ENCODE results near the gene INSC. TPM values are rescaled to one million over a fixed set of nuclear protein-coding genes. Genes with fewer than 3 reads are reported as not detected.

Gene INSC
- total and polyA plus RNA-seq, 2 of the 13 experiments (the other 11 are each of a cell fraction or from before 2014, with no cell fraction given) = 0.09 TPM; not detected in 1

DNA sequence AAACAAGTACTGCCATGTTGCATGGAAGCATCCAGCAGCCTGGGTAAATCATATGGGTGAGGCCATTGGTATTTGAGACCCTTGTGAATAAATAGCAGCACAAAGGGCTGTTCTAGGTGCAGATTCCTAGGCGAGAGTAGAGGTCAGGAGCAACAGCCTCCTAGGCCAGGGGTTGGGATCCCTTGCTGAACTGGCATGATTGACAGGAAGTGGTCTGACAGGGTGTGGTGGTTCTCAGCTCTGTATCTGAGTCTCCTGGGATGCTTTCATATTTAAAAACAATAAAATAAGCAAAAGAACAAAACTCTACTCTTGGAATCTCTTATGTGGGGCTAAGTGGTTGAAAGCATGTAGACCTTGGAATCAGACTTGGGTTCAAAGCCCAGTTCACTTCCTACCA is 35.8 kb downstream of the INSC start:
- TF ChIP-seq, protein P1, sequence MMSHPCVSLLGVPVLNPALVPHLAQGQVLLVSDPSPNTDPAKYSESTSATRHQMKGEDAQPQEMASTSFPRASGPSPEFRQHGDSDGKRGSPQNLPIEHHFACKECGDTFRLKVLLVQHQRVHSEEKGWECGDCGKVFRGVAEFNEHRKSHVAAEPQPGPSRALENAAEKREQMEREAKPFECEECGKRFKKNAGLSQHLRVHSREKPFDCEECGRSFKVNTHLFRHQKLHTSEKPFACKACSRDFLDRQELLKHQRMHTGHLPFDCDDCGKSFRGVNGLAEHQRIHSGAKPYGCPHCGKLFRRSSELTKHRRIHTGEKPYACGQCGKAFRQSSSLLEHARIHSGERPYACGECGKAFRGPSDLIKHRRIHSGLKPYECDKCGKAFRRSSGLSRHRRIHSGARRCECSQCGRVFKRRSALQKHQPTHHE (CRISPR knock-in tag; IDR thresholded peaks at IDR 0.05; ENCODE audit: borderline replicate concordance) = no peak
- TF ChIP-seq DPF2 (CRISPR knock-in tag; IDR thresholded peaks at IDR 0.05; ENCODE audit: borderline replicate concordance, low read depth) = no peak
- TF ChIP-seq, protein P2, sequence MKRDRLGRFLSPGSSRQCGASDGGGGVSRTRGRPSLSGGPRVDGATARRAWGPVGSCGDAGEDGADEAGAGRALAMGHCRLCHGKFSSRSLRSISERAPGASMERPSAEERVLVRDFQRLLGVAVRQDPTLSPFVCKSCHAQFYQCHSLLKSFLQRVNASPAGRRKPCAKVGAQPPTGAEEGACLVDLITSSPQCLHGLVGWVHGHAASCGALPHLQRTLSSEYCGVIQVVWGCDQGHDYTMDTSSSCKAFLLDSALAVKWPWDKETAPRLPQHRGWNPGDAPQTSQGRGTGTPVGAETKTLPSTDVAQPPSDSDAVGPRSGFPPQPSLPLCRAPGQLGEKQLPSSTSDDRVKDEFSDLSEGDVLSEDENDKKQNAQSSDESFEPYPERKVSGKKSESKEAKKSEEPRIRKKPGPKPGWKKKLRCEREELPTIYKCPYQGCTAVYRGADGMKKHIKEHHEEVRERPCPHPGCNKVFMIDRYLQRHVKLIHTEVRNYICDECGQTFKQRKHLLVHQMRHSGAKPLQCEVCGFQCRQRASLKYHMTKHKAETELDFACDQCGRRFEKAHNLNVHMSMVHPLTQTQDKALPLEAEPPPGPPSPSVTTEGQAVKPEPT (CRISPR knock-in tag; IDR thresholded peaks at IDR 0.05; ENCODE audit: low read depth) = no peak
- H2AFZ ChIP-seq (ENCODE audit: low read length) = no peak overlapping the region
- H3K36me3 ChIP-seq (replicated peaks in 1 of 2; ENCODE audit: control insufficient read depth in 1 of 2, insufficient read depth in 2 of 2, low read length in 2 of 2) = no peaks in the 10 kb centered on the region
- H3K9ac ChIP-seq (ENCODE audit: insufficient read depth, low read depth, low read length) = no peak overlapping the region
- POLR2A ChIA-PET = no interaction called here
- BruUV-seq (replicated peaks) = no TSS peak
- WGBS (ENCODE audit: low lambda C conversion rate) = 0% methylated on average over 1 of the region's 1 CpG
- no peaks in the 10 kb centered on the region for H4K20me1 ChIP-seq (ENCODE audit: insufficient read depth, low read length)
- intact Hi-C loops (cut with micrococcal nuclease; ENCODE audit: unreplicated experiment) (no loop called here), in situ Hi-C loops (cut with HindIII; ENCODE audit: extremely low pct_ligation_motif_present, low pct_unique_long_range_greater_than_20kb) (no loop called here)
- no peak for ATAC-seq
- no peaks in the 10 kb centered on the region for H3K27me3 ChIP-seq (ENCODE audit: control insufficient read depth in 1 of 2, insufficient read depth in 2 of 2, low read length in 2 of 2)
- H3K9me3 ChIP-seq (ENCODE audit: low read length) = no peaks in the 10 kb centered on the region
- 0 out of 2 replicates have a peak, but pooled peaks cover under 1% of the 10 kb centered on the region for H3K4me1 ChIP-seq (ENCODE audit: insufficient read depth, low read length)
- H3K27ac ChIP-seq (ENCODE audit: extremely low read length, insufficient read depth, low read length) = no peak overlapping the region
- no peaks in the 10 kb centered on the region for H3K79me2 ChIP-seq (ENCODE audit: insufficient read depth, low read length)
- no peak for FAIRE-seq
- no peak overlapping the region for H3K4me2 ChIP-seq (ENCODE audit: low read depth, low read length)
- H3K4me3 ChIP-seq (replicated peaks in 1 of 3; ENCODE audit: insufficient read depth in 1 of 3, low read depth in 2 of 3, low read length in 3 of 3) = no peak overlapping the region
- DNase-seq (ENCODE audit: low spot score) = no peak
- CTCF ChIA-PET (ENCODE audit: low intra/inter-chr PET ratio, low total read pairs) = no interaction called here

- no peak for TF ChIP-seq REL (CRISPR knock-in tag; conservative IDR thresholded peaks at IDR 0.05)
- TF ChIP-seq ZNF619 (CRISPR knock-in tag; IDR thresholded peaks at IDR 0.05) = no peak
- TF ChIP-seq ZNF740 (CRISPR knock-in tag; IDR thresholded peaks at IDR 0.05) = no peak
- CTCF ChIA-PET (ENCODE audit: low intra/inter-chr PET ratio, low total read pairs) = no interaction called here
- in situ Hi-C loops (cut with HindIII; ENCODE audit: extremely low pct_ligation_motif_present, low pct_unique_long_range_greater_than_20kb) = no loop called here
These were observed 38.5 kb downstream of the INSC start for GRCh38 chr11:15153231-15153630.

More at GRCh38 chr11:15153231-15153630, 38.5 kb downstream of the INSC start:
- H3K4me1 ChIP-seq (ENCODE audit: insufficient read depth, low read length) = no peaks in the 10 kb centered on the region
- H3K79me2 ChIP-seq (ENCODE audit: insufficient read depth, low read length) = no peaks in the 10 kb centered on the region
- no peaks in the 10 kb centered on the region for H4K20me1 ChIP-seq (ENCODE audit: insufficient read depth, low read length)
- FAIRE-seq (no peak), DNase-seq (ENCODE audit: low spot score) (no peak), ATAC-seq (no peak)
- no peaks in the 10 kb centered on the region for H3K36me3 ChIP-seq (replicated peaks in 1 of 2; ENCODE audit: control insufficient read depth in 1 of 2, insufficient read depth in 2 of 2, low read length in 2 of 2)
- no peak overlapping the region for H3K4me2 ChIP-seq (ENCODE audit: low read depth, low read length)
- H3K9ac ChIP-seq (ENCODE audit: insufficient read depth, low read depth, low read length) = no peak overlapping the region
- no peak overlapping the region for H2AFZ ChIP-seq (ENCODE audit: low read length)
- H3K27me3 ChIP-seq (ENCODE audit: control insufficient read depth in 1 of 2, insufficient read depth in 2 of 2, low read length in 2 of 2) = no peaks in the 10 kb centered on the region
- H3K9me3 ChIP-seq (ENCODE audit: low read length) = no peaks in the 10 kb centered on the region
- H3K27ac ChIP-seq (ENCODE audit: extremely low read length, insufficient read depth, low read length) = no peak overlapping the region
- intact Hi-C loops (cut with micrococcal nuclease; ENCODE audit: unreplicated experiment) = no loop called here
- POLR2A ChIA-PET = no interaction called here
- H3K4me3 ChIP-seq (replicated peaks in 1 of 3; ENCODE audit: insufficient read depth in 1 of 3, low read depth in 2 of 3, low read length in 3 of 3) = no peak overlapping the region
- BruUV-seq (replicated peaks) = no TSS peak

Measured in HepG2 (cell line).